ENCODE results near the gene TUSC2. TPM values are rescaled to one million over a fixed set of nuclear protein-coding genes. Genes with fewer than 3 reads are reported as not detected.

The TUSC2 gene
- total and polyA plus RNA-seq, 2 experiments from 2014 or later, result 41.6 to 71.0 TPM

GRCh38 chr3:50278123-50278879 is 49.7 kb downstream of the TUSC2 start:
- Histone ChIP-seq H3K4me1 (ENCODE audit: insufficient read depth) (peaks cover 3% of the 10 kb centered on the region; the same call in 1 of the 2 replicates), H3K79me2 (replicated peaks; ENCODE audit: insufficient read depth) (no peaks in the 10 kb centered on the region), H4K20me1 (replicated peaks; ENCODE audit: insufficient read depth) (no peaks in the 10 kb centered on the region), H3K4me3 (no peak overlapping the region), H3K27ac (ENCODE audit: low read depth) (no peak overlapping the region), H3K36me3 (ENCODE audit: insufficient read depth) (no peaks in the 10 kb centered on the region), H3K9me2 (ENCODE audit: insufficient read depth) (no peaks in the 10 kb centered on the region), H2AFZ (no peak overlapping the region), H3K4me2 (no peak overlapping the region), H3F3A (replicated peaks; ENCODE audit: low read depth) (peaks cover 10% of the 10 kb centered on the region; the same call in 1 of the 2 replicates), H3K27me3 (ENCODE audit: insufficient read depth) (peaks cover 53% of the 10 kb centered on the region)
- DNase-seq (ENCODE audit: low spot score) (no peak), ATAC-seq (no peak)
- Mint-ChIP-seq H3K9me3 (no peaks in the 10 kb centered on the region), H3K36me3 (ENCODE audit: low read depth) (no peaks in the 10 kb centered on the region), H3K4me3 (no peak overlapping the region), H3K27ac (no peak overlapping the region), H3K27me3 (ENCODE audit: insufficient read depth, low read depth, poor library complexity) (peaks cover 41% of the 10 kb centered on the region), H3K4me1 (peaks cover 18% of the 10 kb centered on the region)
- TF ChIP-seq EZH2 (IDR thresholded peaks at IDR 0.05; ENCODE audit: low read depth, unreplicated experiment), result no peak
- TF ChIP-seq ZNF331 (CRISPR knock-in tag; IDR thresholded peaks at IDR 0.05; ENCODE audit: low read depth), result no peak
- TF ChIP-seq ZNF114 (CRISPR knock-in tag; IDR thresholded peaks at IDR 0.05), result no peak
- no peak for TF ChIP-seq POLR2AphosphoS5 (IDR thresholded peaks at IDR 0.05; ENCODE audit: low read depth)
- no peak for TF ChIP-seq STAT1 (IDR thresholded peaks at IDR 0.05; ENCODE audit: unreplicated experiment)
- no peak for TF ChIP-seq ZNF462 (CRISPR knock-in tag; IDR thresholded peaks at IDR 0.05)
- no peak for TF ChIP-seq NANOG (IDR thresholded peaks at IDR 0.05; ENCODE audit: borderline replicate concordance)
- TF ChIP-seq CREB1 (CRISPR knock-in tag; IDR thresholded peaks at IDR 0.05; ENCODE audit: low read depth), result no peak
- TF ChIP-seq EZH2phosphoT487 (IDR thresholded peaks at IDR 0.05; ENCODE audit: unreplicated experiment), result no peak
- no peak for TF ChIP-seq REST (IDR thresholded peaks at IDR 0.05; ENCODE audit: unreplicated experiment)
- no peak for TF ChIP-seq CTCF (conservative IDR thresholded peaks at IDR 0.05; ENCODE audit: low read depth in 2 of 2)
- no peak for TF ChIP-seq ETS1 (IDR thresholded peaks at IDR 0.05)
- no peak for TF ChIP-seq JUNB (IDR thresholded peaks at IDR 0.05; ENCODE audit: unreplicated experiment)

Data from GM23338 (cell line).